ENCODE results near the gene DMXL2. TPM values are rescaled to one million over a fixed set of nuclear protein-coding genes. Genes with fewer than 3 reads are reported as not detected.

The DMXL2 gene
- total and polyA plus RNA-seq, 9 of the 15 experiments (the other 6 are each of a cell fraction or from before 2014, with no cell fraction given): 9.3 to 57.7 (median 30.7) TPM

DNA sequence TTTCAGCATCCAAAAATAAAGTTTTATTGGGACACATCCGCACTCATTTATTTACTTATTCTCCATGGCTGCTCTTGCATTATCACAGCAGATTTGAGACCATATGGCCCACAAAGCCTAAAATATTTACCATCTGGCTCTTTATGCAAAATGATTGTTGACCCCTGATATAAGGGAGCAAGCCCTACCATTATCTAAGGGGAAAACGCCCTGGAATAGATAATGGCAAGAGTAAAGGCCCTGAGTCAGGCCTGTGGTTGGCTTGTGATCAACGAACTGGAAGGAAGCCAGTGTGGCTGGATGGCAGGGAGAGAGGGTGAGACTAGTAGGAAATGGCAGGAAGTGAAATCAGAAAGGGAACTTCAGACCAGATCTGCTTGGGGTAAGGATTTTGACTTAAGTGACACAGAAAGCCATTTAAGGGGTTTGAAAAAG is 24.6 kb upstream of the DMXL2 start (continued):
- TF ChIP-seq, protein P1, sequence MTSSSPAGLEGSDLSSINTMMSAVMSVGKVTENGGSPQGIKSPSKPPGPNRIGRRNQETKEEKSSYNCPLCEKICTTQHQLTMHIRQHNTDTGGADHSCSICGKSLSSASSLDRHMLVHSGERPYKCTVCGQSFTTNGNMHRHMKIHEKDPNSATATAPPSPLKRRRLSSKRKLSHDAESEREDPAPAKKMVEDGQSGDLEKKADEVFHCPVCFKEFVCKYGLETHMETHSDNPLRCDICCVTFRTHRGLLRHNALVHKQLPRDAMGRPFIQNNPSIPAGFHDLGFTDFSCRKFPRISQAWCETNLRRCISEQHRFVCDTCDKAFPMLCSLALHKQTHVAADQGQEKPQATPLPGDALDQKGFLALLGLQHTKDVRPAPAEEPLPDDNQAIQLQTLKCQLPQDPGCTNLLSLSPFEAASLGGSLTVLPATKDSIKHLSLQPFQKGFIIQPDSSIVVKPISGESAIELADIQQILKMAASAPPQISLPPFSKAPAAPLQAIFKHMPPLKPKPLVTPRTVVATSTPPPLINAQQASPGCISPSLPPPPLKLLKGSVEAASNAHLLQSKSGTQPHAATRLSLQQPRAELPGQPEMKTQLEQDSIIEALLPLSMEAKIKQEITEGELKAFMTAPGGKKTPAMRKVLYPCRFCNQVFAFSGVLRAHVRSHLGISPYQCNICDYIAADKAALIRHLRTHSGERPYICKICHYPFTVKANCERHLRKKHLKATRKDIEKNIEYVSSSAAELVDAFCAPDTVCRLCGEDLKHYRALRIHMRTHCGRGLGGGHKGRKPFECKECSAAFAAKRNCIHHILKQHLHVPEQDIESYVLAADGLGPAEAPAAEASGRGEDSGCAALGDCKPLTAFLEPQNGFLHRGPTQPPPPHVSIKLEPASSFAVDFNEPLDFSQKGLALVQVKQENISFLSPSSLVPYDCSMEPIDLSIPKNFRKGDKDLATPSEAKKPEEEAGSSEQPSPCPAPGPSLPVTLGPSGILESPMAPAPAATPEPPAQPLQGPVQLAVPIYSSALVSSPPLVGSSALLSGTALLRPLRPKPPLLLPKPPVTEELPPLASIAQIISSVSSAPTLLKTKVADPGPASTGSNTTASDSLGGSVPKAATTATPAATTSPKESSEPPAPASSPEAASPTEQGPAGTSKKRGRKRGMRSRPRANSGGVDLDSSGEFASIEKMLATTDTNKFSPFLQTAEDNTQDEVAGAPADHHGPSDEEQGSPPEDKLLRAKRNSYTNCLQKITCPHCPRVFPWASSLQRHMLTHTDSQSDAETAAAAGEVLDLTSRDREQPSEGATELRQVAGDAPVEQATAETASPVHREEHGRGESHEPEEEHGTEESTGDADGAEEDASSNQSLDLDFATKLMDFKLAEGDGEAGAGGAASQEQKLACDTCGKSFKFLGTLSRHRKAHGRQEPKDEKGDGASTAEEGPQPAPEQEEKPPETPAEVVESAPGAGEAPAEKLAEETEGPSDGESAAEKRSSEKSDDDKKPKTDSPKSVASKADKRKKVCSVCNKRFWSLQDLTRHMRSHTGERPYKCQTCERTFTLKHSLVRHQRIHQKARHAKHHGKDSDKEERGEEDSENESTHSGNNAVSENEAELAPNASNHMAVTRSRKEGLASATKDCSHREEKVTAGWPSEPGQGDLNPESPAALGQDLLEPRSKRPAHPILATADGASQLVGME (CRISPR knock-in tag; IDR thresholded peaks at IDR 0.05): no peak
- no peak for TF ChIP-seq PTBP1 (IDR thresholded peaks at IDR 0.05; ENCODE audit: low read depth, low read length)
- TF ChIP-seq HDAC6 (IDR thresholded peaks at IDR 0.05; ENCODE audit: low read depth, low read length): no peak
- TF ChIP-seq, protein P2, sequence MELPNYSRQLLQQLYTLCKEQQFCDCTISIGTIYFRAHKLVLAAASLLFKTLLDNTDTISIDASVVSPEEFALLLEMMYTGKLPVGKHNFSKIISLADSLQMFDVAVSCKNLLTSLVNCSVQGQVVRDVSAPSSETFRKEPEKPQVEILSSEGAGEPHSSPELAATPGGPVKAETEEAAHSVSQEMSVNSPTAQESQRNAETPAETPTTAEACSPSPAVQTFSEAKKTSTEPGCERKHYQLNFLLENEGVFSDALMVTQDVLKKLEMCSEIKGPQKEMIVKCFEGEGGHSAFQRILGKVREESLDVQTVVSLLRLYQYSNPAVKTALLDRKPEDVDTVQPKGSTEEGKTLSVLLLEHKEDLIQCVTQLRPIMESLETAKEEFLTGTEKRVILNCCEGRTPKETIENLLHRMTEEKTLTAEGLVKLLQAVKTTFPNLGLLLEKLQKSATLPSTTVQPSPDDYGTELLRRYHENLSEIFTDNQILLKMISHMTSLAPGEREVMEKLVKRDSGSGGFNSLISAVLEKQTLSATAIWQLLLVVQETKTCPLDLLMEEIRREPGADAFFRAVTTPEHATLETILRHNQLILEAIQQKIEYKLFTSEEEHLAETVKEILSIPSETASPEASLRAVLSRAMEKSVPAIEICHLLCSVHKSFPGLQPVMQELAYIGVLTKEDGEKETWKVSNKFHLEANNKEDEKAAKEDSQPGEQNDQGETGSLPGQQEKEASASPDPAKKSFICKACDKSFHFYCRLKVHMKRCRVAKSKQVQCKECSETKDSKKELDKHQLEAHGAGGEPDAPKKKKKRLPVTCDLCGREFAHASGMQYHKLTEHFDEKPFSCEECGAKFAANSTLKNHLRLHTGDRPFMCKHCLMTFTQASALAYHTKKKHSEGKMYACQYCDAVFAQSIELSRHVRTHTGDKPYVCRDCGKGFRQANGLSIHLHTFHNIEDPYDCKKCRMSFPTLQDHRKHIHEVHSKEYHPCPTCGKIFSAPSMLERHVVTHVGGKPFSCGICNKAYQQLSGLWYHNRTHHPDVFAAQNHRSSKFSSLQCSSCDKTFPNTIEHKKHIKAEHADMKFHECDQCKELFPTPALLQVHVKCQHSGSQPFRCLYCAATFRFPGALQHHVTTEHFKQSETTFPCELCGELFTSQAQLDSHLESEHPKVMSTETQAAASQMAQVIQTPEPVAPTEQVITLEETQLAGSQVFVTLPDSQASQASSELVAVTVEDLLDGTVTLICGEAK (IDR thresholded peaks at IDR 0.05): peak; percentile 95
- TF ChIP-seq, protein P2 (CRISPR knock-in tag; IDR thresholded peaks at IDR 0.05): peak; percentile 78
- TF ChIP-seq ZNF174 (CRISPR knock-in tag; IDR thresholded peaks at IDR 0.05): no peak
- no peak for TF ChIP-seq CAMTA2 (CRISPR knock-in tag; conservative IDR thresholded peaks at IDR 0.05)
- TF ChIP-seq ETS2 (tag; IDR thresholded peaks at IDR 0.05; ENCODE audit: borderline replicate concordance, poor library complexity, severe bottlenecking): no peak
- no peak for TF ChIP-seq TFAM (CRISPR knock-in tag; conservative IDR thresholded peaks at IDR 0.05)
- TF ChIP-seq, protein P3, sequence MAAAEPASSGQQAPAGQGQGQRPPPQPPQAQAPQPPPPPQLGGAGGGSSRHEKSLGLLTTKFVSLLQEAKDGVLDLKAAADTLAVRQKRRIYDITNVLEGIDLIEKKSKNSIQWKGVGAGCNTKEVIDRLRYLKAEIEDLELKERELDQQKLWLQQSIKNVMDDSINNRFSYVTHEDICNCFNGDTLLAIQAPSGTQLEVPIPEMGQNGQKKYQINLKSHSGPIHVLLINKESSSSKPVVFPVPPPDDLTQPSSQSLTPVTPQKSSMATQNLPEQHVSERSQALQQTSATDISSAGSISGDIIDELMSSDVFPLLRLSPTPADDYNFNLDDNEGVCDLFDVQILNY (CRISPR knock-in tag; IDR thresholded peaks at IDR 0.05): no peak
